Peyer's patch (tissue), 4 donors: Measurements from ENCODE around the gene GET3. TPM values are rescaled to one million over a fixed set of nuclear protein-coding genes. Genes with fewer than 3 reads are reported as not detected.

Experiments used
- DNase-seq, 3 donors: peaks; one replicate each; pipeline ENCODE4 v3.0.0-alpha.2; 2017 to 2019
- H3K27ac ChIP-seq, 4 donors: fragments of 200-600 bp; sonication (generic); one replicate each; pipeline ENCODE4 v1.5.1; 2016 to 2019
- H3K27me3 ChIP-seq, 2 donors: fragments of 200-600 bp; sonication (generic); one replicate each; pipeline ENCODE4 v1.5.1; 2019
- H3K36me3 ChIP-seq, 3 donors: fragments of 200-600 bp; sonication (generic); one replicate each; pipeline ENCODE4 v1.5.1; 2016 to 2019
- H3K4me1 ChIP-seq, 4 donors: fragments of 200-600 bp; sonication (generic); one replicate each; pipeline ENCODE4 v1.5.1; 2016 to 2019
- H3K4me3 ChIP-seq, 4 donors: fragments of 200-600 bp; sonication (generic); 1 replicate in 3 of 4; 2 replicates in 1 of 4; pipeline ENCODE4 v1.5.1; 2016 to 2019; ENCODE audit warnings: mild to moderate bottlenecking in 1 of 4
- H3K9me3 ChIP-seq, 4 donors: fragments of 200-600 bp; sonication (generic); one replicate each; pipeline ENCODE4 v1.5.1; 2016 to 2019; ENCODE audit warnings: mild to moderate bottlenecking in 1 of 4
- POLR2A ChIP-seq, 2 donors: fragments of 450-650 bp; IDR thresholded peaks; one replicate each; pipeline ENCODE4 v1.5.1; 2017; ENCODE audit warnings: antibody characterized with exemption in 2 of 2, mild to moderate bottlenecking in 2 of 2, moderate library complexity in 2 of 2
- total RNA-seq, 4 donors: library from RNA; depleted of rRNA; stranded (reverse); fragments of >200 nt; gene quantifications; one replicate each; pipeline ENCODE4 v1.1.0, GENCODE V29; 2016
- TF ChIP-seq, protein P1 (sequence below), 6 experiments: fragments of 450-650 bp in 4 of 6; fragments of 200-600 bp in 2 of 6; sonication (generic) in 1 of 6; IDR thresholded peaks; one replicate each; pipeline ENCODE4 v1.5.1; 2017 to 2019; ENCODE audit warnings: antibody characterized with exemption in 6 of 6, mild to moderate bottlenecking in 3 of 6, moderate library complexity in 1 of 6

GET3 gene
- 10 to 100 TPM; 23.1 to 31.9 (median 30.5) TPM for total RNA-seq

DNA sequence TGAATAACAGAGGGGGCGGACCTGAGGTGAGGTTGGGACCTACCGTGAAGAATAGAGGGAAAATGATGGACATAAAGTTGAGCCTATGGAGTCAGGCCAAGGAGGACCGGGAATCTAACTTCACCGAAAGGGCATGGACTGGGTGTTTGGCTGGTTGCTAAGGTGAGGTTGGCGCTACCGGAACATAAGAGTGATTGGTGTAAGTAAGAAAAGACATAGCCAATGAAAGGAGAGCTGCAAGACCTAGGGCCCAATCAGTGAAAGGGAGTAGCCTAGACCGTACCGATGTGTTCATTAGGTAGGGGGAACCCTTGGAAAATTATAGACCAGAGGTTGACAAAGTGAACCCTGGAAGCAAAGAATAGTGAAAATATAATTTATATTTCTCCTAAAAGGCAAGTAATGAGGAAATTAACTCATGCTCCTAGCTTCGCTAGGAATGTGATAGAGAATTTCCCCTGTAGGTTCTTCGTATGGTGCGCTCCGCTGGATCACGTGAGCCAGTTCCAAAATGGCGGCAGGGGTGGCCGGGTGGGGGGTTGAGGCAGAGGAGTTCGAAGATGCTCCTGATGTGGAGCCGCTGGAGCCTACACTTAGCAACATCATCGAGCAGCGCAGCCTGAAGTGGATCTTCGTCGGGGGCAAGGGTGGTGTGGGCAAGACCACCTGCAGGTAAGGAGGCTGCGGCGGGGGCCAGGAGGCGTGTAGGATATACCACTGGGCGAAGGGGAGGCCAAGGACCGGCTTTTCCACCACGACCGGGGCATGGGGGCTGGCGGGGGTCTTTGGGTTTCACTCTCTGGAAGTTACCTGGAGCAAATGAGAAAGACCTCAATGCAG, at the start of gene GET3:
TSS of gene GET3 (plus strand) at position 503 of the 840 bp plus-strand sequence. CDS start at position 512, 9 bp downstream.
- peaks cover 0 to 33% (median 26%) of the 10 kb centered on the region in 4 donors for H3K4me1 ChIP-seq
- no peaks in the 10 kb centered on the region for H3K9me3 ChIP-seq
- peak; percentile 38 to 43 for TF ChIP-seq POLR2A (IDR thresholded peaks at IDR 0.05)
- TF ChIP-seq, protein P1, sequence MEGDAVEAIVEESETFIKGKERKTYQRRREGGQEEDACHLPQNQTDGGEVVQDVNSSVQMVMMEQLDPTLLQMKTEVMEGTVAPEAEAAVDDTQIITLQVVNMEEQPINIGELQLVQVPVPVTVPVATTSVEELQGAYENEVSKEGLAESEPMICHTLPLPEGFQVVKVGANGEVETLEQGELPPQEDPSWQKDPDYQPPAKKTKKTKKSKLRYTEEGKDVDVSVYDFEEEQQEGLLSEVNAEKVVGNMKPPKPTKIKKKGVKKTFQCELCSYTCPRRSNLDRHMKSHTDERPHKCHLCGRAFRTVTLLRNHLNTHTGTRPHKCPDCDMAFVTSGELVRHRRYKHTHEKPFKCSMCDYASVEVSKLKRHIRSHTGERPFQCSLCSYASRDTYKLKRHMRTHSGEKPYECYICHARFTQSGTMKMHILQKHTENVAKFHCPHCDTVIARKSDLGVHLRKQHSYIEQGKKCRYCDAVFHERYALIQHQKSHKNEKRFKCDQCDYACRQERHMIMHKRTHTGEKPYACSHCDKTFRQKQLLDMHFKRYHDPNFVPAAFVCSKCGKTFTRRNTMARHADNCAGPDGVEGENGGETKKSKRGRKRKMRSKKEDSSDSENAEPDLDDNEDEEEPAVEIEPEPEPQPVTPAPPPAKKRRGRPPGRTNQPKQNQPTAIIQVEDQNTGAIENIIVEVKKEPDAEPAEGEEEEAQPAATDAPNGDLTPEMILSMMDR (IDR thresholded peaks at IDR 0.05) = peak in 4 of 6 experiments; percentile 11 to 57 (median 40)

DNA sequence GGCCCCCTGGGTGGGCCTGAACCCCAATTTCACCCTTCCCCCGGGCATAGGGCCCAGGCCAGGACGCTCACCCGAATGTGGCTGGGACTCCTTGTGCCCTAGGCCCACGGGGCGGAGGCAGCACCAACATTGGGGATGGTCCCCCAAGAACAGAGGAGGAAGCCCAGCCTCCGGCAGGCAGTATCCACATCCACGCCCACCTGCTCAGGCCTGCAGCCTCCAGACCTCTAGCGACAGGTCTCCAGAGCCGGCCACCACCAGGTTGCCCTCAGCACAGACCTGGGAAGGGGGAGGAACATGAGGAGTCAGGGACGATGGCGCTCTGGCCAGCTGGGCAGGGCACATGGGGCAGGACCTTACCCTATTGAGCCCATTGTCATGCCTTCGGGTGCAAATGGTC, 48.3 kb upstream of the GET3 start:
- Histone ChIP-seq H3K27ac (no peak overlapping the region), H3K4me3 (no peak overlapping the region), H3K4me1 (no peaks in the 10 kb centered on the region), H3K9me3 (no peaks in the 10 kb centered on the region), H3K36me3 (no peaks in the 10 kb centered on the region), H3K27me3 (no peaks in the 10 kb centered on the region)
- DNase-seq = no peak
- TF ChIP-seq, protein P1 (IDR thresholded peaks at IDR 0.05) = no peak
- TF ChIP-seq POLR2A (IDR thresholded peaks at IDR 0.05) = no peak

More for the DNA sequence above, at the start of gene GET3:
- peak; percentile 77 to 86 (median 86) for DNase-seq
- Histone ChIP-seq H3K27me3 (no peaks in the 10 kb centered on the region), H3K27ac (peak within 1 kb of the TSS; percentile 74 to 90 (median 88)), H3K36me3 (peaks cover 0 to 28% (median 0%) of the 10 kb centered on the region in 3 donors), H3K4me3 (peak within 1 kb of the TSS; percentile 66 to 98 (median 88))

DNA sequence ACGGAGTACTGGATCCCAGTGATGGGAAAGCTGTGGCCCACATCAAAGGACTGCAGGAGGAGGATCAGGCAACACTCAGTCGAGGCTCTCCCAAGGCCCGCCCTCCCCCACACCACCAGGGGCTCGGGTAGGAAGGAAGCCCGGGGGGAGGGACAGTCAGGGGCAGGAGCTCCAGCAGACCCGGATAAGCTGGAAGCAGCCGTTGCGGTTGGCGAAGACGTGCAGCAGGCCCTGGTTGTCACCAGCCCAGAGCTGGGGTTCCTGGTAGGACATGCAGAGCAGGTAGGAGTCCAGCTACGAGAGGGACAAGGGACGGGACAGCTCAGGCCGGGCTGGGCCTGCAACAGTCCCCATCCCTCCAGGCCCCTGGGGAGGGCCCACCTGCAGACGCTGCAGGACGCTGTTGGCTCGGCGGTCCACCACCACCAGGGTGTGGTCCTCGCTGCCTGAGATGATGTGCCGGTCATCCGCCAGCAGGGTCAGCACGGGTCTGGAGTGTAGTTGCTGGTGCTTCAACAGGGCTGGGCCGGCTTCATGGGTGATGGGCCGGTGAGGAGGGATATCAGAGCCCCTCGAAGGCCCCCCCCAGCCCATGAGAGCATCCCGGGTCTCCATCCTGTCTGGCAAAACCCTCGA, 47.6 kb upstream of the GET3 start:
- DNase-seq = no peak
- H3K27ac ChIP-seq = no peak overlapping the region
- no peaks in the 10 kb centered on the region for H3K36me3 ChIP-seq
- peaks cover 0 to under 1% (median 0%) of the 10 kb centered on the region in 4 donors for H3K4me1 ChIP-seq
- TF ChIP-seq, protein P1 (IDR thresholded peaks at IDR 0.05) = no peak
- TF ChIP-seq POLR2A (IDR thresholded peaks at IDR 0.05) = no peak
- no peaks in the 10 kb centered on the region for H3K9me3 ChIP-seq
- H3K4me3 ChIP-seq = no peak overlapping the region
- no peaks in the 10 kb centered on the region for H3K27me3 ChIP-seq

DNA sequence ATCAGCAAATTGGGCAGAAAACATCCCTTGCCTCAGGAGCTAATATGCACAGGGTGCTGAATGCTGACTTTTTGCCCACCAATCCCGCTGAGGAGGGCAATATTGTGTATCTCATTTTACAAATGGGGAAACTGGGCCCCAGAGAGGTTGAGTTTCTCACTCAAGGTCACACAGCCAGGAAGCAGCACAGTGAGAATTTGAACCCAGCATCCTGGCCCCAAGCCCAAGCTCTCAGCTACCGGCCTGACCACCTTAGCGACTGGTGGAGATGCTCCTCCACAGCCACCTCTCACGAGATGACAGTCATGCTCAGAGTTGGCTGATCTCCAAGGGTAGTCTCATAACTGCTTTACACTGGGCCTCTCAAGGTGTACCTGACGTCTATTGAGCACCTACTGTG, 44.3 kb upstream of the GET3 start:
- H3K9me3 ChIP-seq = no peaks in the 10 kb centered on the region
- peaks cover 0 to 15% (median 10%) of the 10 kb centered on the region in 4 donors for H3K4me1 ChIP-seq
- no peaks in the 10 kb centered on the region for H3K36me3 ChIP-seq
- no peak overlapping the region for H3K27ac ChIP-seq
- TF ChIP-seq, protein P1 (IDR thresholded peaks at IDR 0.05) = no peak
- no peak for TF ChIP-seq POLR2A (IDR thresholded peaks at IDR 0.05)
- H3K4me3 ChIP-seq = no peak overlapping the region
- H3K27me3 ChIP-seq = no peaks in the 10 kb centered on the region
- DNase-seq = no peak

DNA sequence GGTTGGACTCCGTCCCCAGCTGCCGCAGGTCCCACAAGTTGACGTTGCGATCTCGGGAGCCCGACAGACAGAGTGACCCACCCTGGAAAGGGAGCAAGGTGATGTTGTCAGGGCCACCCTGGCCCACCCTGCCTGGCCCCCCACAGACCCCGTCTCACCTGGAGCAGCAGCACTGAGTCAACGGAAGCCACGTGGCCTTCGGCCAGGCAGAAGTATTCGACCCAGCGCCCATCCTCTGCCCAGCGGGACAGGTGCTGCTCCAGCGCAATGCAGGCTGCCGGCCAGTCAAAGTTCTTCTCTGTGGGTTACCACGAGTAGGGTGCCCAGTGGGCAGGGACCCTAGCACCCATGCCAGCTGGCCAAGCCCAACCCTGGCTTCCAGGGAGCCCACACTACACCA, 42.7 kb upstream of the GET3 start:
- H3K4me1 ChIP-seq = peaks cover 0 to 15% (median 10%) of the 10 kb centered on the region in 4 donors
- no peaks in the 10 kb centered on the region for H3K9me3 ChIP-seq
- H3K27me3 ChIP-seq = no peaks in the 10 kb centered on the region
- no peak overlapping the region for H3K27ac ChIP-seq
- DNase-seq = no peak
- H3K36me3 ChIP-seq = peaks cover 0 to 2% (median 0%) of the 10 kb centered on the region in 3 donors
- H3K4me3 ChIP-seq = no peak overlapping the region
- TF ChIP-seq POLR2A (IDR thresholded peaks at IDR 0.05) = no peak
- TF ChIP-seq, protein P1 (IDR thresholded peaks at IDR 0.05) = no peak
